ENCODE measurements around the gene VAMP7.

DNA sequence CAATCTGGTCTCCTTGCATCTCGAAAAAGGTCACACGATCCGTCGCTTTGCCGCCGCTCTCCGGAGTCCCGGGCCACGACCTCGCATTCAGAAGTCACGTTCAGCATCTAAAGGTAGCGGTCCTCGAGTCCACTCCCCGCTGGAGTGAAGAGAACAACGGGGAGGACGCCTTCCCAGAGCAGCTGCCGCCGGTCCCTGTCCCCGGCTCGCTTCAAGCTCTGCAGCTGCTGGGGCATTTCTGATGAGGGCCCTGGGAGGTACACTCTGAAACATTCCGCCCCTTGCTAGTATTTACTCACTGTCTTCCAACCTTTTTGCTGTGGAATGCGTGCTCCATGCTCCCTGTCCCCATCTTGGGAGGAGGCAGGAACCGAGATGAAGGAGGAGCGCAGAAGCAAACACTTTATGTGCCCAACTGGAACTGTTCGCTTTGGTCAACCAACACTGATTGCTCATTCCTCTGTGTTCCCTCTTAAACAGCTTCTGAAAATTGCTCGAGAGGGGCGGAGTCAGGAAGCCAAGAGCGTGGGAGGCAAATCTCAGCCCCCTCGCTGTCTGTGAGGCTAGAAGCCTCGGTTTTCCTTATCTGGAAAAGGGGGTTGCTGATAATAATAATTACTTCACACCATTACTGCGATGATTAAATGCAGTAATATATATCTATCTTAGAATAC lies 6.4 kb upstream of the VAMP7 start:
- TF ChIP-seq, protein P1, sequence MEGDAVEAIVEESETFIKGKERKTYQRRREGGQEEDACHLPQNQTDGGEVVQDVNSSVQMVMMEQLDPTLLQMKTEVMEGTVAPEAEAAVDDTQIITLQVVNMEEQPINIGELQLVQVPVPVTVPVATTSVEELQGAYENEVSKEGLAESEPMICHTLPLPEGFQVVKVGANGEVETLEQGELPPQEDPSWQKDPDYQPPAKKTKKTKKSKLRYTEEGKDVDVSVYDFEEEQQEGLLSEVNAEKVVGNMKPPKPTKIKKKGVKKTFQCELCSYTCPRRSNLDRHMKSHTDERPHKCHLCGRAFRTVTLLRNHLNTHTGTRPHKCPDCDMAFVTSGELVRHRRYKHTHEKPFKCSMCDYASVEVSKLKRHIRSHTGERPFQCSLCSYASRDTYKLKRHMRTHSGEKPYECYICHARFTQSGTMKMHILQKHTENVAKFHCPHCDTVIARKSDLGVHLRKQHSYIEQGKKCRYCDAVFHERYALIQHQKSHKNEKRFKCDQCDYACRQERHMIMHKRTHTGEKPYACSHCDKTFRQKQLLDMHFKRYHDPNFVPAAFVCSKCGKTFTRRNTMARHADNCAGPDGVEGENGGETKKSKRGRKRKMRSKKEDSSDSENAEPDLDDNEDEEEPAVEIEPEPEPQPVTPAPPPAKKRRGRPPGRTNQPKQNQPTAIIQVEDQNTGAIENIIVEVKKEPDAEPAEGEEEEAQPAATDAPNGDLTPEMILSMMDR (IDR thresholded peaks at IDR 0.05) = no peak
- no peak for TF ChIP-seq POLR2AphosphoS5 (IDR thresholded peaks at IDR 0.05; ENCODE audit: low read depth, low read length)
- TF ChIP-seq SIN3A (IDR thresholded peaks at IDR 0.05; ENCODE audit: borderline replicate concordance, insufficient read depth, low read depth, low read length) = no peak

Measured in Panc1 (cell line).